SU-DHL-6 (cell line): ENCODE results near the gene TMEM106C.
A peak's percentile ranks its signal among the peaks of the same experiment; 100 is the strongest.

Experiments
- H2AFZ ChIP-seq: fragments of 200-600 bp; sonication (generic); 2 replicates; pipeline ENCODE4 v1.6.1; 2014; ENCODE audit warnings: low read depth, mild to moderate bottlenecking, moderate library complexity, mixed read lengths, antibody characterized with exemption, low read length; ENCODE audit not compliant: severe bottlenecking
- H3F3A ChIP-seq: fragments of 200-600 bp; shearing (Covaris generic); 2 replicates; pipeline ENCODE4 v1.6.0; 2016; ENCODE audit warnings: antibody characterized with exemption, mild to moderate bottlenecking; ENCODE audit not compliant: insufficient read depth
- H3K27ac ChIP-seq: fragments of 200-600 bp; sonication (generic); 2 replicates; pipeline ENCODE4 v1.5.1; 2016; ENCODE audit warnings: low read depth, mild to moderate bottlenecking, low read length, moderate library complexity, mixed read lengths
- H3K27me3 ChIP-seq: fragments of 200-600 bp; sonication (generic), shearing (Covaris generic); 2 replicates; pipeline ENCODE4 v1.6.0; 2014; ENCODE audit warnings: mild to moderate bottlenecking, low read length
- H3K36me3 ChIP-seq: fragments of 200-600 bp; sonication (generic); 2 replicates; pipeline ENCODE4 v1.6.1; 2014; ENCODE audit warnings: mild to moderate bottlenecking, low read length, mixed read lengths
- H3K4me2 ChIP-seq: fragments of 300-600, 200-600 bp; shearing (Covaris generic), sonication (generic); 2 replicates; pipeline ENCODE4 v1.6.0; 2014; ENCODE audit warnings: low read length, low read depth, mild to moderate bottlenecking; ENCODE audit not compliant: poor library complexity, severe bottlenecking
- H3K4me3 ChIP-seq: fragments of 200-600 bp; sonication (generic); 2 replicates; pipeline ENCODE4 v1.5.1; 2014; ENCODE audit warnings: antibody characterized with exemption, low read length, mild to moderate bottlenecking, mixed read lengths; ENCODE audit not compliant: insufficient read depth, poor library complexity, severe bottlenecking
- H3K79me2 ChIP-seq: fragments of 200-600 bp; sonication (generic); 2 replicates; pipeline ENCODE4 v1.6.1; 2014; ENCODE audit warnings: mild to moderate bottlenecking, low read length, moderate library complexity; ENCODE audit not compliant: insufficient read depth
- H3K9ac ChIP-seq: fragments of 200-600 bp; sonication (generic); 2 replicates; pipeline ENCODE4 v1.7.0; 2014; ENCODE audit warnings: mild to moderate bottlenecking, low read length
- H3K9me2 ChIP-seq: fragments of 200-600 bp; sonication (generic); replicated peaks from 2 replicates; pipeline ENCODE4 v1.6.1; 2014; ENCODE audit warnings: low read length; ENCODE audit not compliant: insufficient read depth
- H3K9me3 ChIP-seq: fragments of 200-600 bp; sonication (generic); 2 replicates; pipeline ENCODE4 v1.6.1; 2014; ENCODE audit warnings: low read length, mixed read lengths; ENCODE audit not compliant: insufficient read depth
- H4K20me1 ChIP-seq: fragments of 200-600 bp; sonication (generic); 2 replicates; pipeline ENCODE4 v1.6.1; 2014; ENCODE audit warnings: low read depth, mild to moderate bottlenecking, antibody characterized with exemption, low read length, moderate library complexity, mixed read lengths
- EZH2phosphoT487 ChIP-seq: fragments of 200-600 bp; sonication (generic), shearing (Covaris generic); conservative IDR thresholded peaks from 2 replicates; pipeline ENCODE4 v1.6.1; 2018; ENCODE audit warnings: mild to moderate bottlenecking, antibody characterized with exemption, low read length, moderate library complexity, mixed read lengths
- TF ChIP-seq, protein P1 (sequence below): fragments of 200-600 bp; sonication (generic); IDR thresholded peaks from one replicate; pipeline ENCODE4 v1.5.1; 2017; ENCODE audit warnings: antibody characterized with exemption, mild to moderate bottlenecking, low read length, moderate library complexity; ENCODE audit not compliant: insufficient read depth, poor library complexity, severe bottlenecking

Gene TMEM106C, protein sequence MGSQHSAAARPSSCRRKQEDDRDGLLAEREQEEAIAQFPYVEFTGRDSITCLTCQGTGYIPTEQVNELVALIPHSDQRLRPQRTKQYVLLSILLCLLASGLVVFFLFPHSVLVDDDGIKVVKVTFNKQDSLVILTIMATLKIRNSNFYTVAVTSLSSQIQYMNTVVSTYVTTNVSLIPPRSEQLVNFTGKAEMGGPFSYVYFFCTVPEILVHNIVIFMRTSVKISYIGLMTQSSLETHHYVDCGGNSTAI

DNA sequence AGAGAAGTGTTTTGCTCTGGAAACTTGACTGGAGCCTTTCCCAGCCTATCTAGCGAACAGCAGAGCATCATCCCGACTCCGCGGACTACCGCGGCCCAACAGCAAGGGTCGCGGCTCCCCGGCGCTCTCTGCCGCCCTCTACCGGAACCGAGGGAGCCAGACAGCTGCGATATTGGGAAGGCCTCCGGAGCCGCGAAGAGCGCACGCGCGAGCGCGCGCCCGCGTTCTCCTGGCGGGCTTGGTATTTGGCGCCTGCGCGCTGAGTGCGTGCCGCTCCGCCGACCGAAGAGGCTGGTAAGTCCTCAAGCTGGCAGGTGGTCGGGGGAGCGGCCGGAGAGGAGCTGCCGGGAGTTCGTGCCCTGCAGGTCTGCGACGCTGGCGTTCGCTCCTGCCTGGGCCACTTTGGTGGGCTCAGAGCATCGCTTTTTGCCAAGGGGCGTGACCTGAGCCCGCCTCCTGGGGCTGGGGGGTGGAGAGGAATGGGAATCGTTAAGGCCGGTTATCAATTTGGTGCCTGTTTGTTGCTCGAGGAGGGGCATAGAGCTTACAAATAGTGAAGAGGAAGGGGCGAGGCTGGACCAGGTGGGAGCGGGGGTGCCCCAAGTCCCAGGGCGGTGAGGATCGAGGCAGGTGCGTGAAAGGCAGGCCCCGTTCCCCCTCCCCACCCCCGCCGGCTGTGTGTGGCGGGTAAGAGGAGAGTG is at the start of gene TMEM106C:
Gene TMEM106C, plus strand, starts transcription at position 257 of the 701 bp plus-strand sequence. CDS start 641 bp downstream, outside the sequence.
- Histone ChIP-seq H3K9me2 (no peaks in the 10 kb centered on the region), H2AFZ (peak within 1 kb of the TSS; percentile 90), H3K79me2 (peaks cover 15% of the 10 kb centered on the region), H3K4me2 (peak within 1 kb of the TSS; percentile 92), H3F3A (no peaks in the 10 kb centered on the region), H3K9ac (peak within 1 kb of the TSS; percentile 92), H3K4me3 (peak within 1 kb of the TSS; percentile 87), H3K27ac (peak within 1 kb of the TSS; percentile 59), H4K20me1 (no peaks in the 10 kb centered on the region), H3K27me3 (no peaks in the 10 kb centered on the region), H3K9me3 (no peaks in the 10 kb centered on the region), H3K36me3 (peaks cover 35% of the 10 kb centered on the region)
- TF ChIP-seq EZH2phosphoT487, result no peak
- TF ChIP-seq, protein P1, sequence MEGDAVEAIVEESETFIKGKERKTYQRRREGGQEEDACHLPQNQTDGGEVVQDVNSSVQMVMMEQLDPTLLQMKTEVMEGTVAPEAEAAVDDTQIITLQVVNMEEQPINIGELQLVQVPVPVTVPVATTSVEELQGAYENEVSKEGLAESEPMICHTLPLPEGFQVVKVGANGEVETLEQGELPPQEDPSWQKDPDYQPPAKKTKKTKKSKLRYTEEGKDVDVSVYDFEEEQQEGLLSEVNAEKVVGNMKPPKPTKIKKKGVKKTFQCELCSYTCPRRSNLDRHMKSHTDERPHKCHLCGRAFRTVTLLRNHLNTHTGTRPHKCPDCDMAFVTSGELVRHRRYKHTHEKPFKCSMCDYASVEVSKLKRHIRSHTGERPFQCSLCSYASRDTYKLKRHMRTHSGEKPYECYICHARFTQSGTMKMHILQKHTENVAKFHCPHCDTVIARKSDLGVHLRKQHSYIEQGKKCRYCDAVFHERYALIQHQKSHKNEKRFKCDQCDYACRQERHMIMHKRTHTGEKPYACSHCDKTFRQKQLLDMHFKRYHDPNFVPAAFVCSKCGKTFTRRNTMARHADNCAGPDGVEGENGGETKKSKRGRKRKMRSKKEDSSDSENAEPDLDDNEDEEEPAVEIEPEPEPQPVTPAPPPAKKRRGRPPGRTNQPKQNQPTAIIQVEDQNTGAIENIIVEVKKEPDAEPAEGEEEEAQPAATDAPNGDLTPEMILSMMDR, result peak; percentile 92

DNA sequence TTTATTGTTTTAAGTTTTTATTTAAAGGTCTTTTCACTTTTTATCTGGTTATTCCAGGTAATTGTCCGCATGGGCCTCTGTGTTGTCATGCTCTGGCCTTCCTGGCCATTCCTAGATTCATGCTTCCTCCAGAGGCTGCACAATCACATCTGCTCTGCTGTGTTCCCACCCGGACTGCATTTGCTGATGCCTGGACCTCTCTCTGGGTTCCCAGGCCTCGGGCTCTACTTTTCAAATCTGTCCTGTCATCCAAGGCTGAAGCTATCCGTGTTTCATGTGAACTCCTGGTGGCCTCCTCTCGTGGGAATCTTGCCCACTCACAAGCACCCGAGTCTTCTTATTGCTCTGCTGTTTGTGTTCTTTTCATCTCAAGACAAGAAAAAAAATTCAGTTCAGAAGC is 42.5 kb upstream of the TMEM106C start:
- no peak overlapping the region for H3K4me2 ChIP-seq
- no peak overlapping the region for H3K4me3 ChIP-seq
- no peaks in the 10 kb centered on the region for H3F3A ChIP-seq
- H4K20me1 ChIP-seq, result no peaks in the 10 kb centered on the region
- no peak overlapping the region for H3K9ac ChIP-seq
- no peaks in the 10 kb centered on the region for H3K36me3 ChIP-seq
- no peaks in the 10 kb centered on the region for H3K27me3 ChIP-seq
- no peak for TF ChIP-seq EZH2phosphoT487
- TF ChIP-seq, protein P1, result no peak
- no peaks in the 10 kb centered on the region for H3K9me2 ChIP-seq
- no peaks in the 10 kb centered on the region for H3K79me2 ChIP-seq
- no peaks in the 10 kb centered on the region for H3K9me3 ChIP-seq
- no peak overlapping the region for H2AFZ ChIP-seq
- H3K27ac ChIP-seq, result no peak overlapping the region

DNA sequence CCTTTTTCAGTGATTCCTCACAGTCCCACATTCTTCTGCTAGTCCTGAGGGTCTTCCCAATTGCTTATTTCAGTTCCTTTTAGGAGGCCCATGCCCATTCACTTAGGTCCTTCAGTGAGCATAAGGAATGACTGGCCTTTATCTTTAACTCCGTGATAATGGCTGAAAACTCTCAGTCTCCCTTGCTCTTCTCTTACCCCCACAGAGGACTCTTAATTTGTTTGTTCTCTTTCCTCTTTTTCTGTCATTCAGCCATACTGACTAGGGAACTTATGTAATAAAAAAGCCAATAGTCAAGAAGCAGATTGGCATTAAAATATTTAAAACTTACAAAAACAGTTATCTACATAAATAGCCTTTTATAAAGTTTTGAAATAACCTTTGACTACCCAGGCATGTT is 41.5 kb upstream of the TMEM106C start:
- TF ChIP-seq EZH2phosphoT487, result no peak
- TF ChIP-seq, protein P1, result no peak
- Histone ChIP-seq H3F3A (no peaks in the 10 kb centered on the region), H3K4me3 (no peak overlapping the region), H4K20me1 (no peaks in the 10 kb centered on the region), H3K9me2 (no peaks in the 10 kb centered on the region), H3K4me2 (no peak overlapping the region), H3K9me3 (no peaks in the 10 kb centered on the region), H3K36me3 (no peaks in the 10 kb centered on the region), H2AFZ (no peak overlapping the region), H3K27me3 (no peaks in the 10 kb centered on the region), H3K9ac (no peak overlapping the region), H3K79me2 (no peaks in the 10 kb centered on the region), H3K27ac (no peak overlapping the region)
